ENCODE results near the gene NBR1.
"Not testable (repeated sequence)": the region's sequence is repeated elsewhere in the genome, so short reads cannot be mapped to it uniquely, and the experiment has no call there.

- not testable (repeated sequence) for TF ChIP-seq POLR2A, CTCF, POLR2AphosphoS5 (IDR thresholded peaks at IDR 0.05)
These were observed 32.0 kb downstream of the NBR1 start for GRCh38 chr17:43203013-43203412.
